Measurements from ENCODE around the gene ATP11C.
"Not testable (repeated sequence)": the region's sequence is repeated elsewhere in the genome, so short reads cannot be mapped to it uniquely, and the experiment has no call there.

The ATP11C gene

GRCh38 chrX:139720979-139721378 lies 211.9 kb downstream of the ATP11C start:
- no peak for DNase-seq (ENCODE audit: low read depth in 3 of 3)

GRCh38 chrX:139720136-139720535 lies 212.7 kb downstream of the ATP11C start:
- DNase-seq (ENCODE audit: low read depth in 3 of 3) = no peak

GRCh38 chrX:139708067-139708466 lies 224.8 kb downstream of the ATP11C start, which contains the start of gene MCF2:
TSS of gene MCF2 (minus strand) at chrX:139708167. CDS start at chrX:139651744, 56,423 bp downstream.
- DNase-seq (ENCODE audit: low read depth in 3 of 3) = no peak

- no peak for DNase-seq (ENCODE audit: low read depth in 3 of 3)
These were observed 230.2 kb downstream of the ATP11C start for GRCh38 chrX:139702658-139703057.

- DNase-seq (ENCODE audit: low read depth in 3 of 3) = no peak
These were observed 239.9 kb downstream of the ATP11C start for GRCh38 chrX:139692908-139693307.

GRCh38 chrX:139692506-139692849 lies 240.4 kb downstream of the ATP11C start:
- no peak for DNase-seq (ENCODE audit: low read depth in 3 of 3)

GRCh38 chrX:139691843-139692505 lies 240.9 kb downstream of the ATP11C start:
- no peak for DNase-seq (ENCODE audit: low read depth in 3 of 3)

- DNase-seq (ENCODE audit: low read depth in 3 of 3) = no peak
These were observed 241.4 kb downstream of the ATP11C start for GRCh38 chrX:139691493-139691842.

- not testable (repeated sequence) for DNase-seq (ENCODE audit: low read depth in 3 of 3)
These were observed 247.7 kb downstream of the ATP11C start for GRCh38 chrX:139685175-139685574.

- DNase-seq (ENCODE audit: low read depth in 3 of 3) = no peak
These were observed 252.5 kb downstream of the ATP11C start for GRCh38 chrX:139680356-139680755.
